ENCODE data around the gene TMEM82.

The TMEM82 gene

GRCh38 chr1:15777909-15778707 is 35.8 kb downstream of the TMEM82 start:
- no peak for DNase-seq (ENCODE audit: low read depth in 2 of 2, low spot score in 1 of 2)

GRCh38 chr1:15785683-15786082 is 43.4 kb downstream of the TMEM82 start:
- DNase-seq (ENCODE audit: low read depth in 2 of 2, low spot score in 1 of 2), result no peak

GRCh38 chr1:15786581-15786980 is 44.3 kb downstream of the TMEM82 start:
- DNase-seq (ENCODE audit: low read depth in 2 of 2, low spot score in 1 of 2), result no peak

DNA sequence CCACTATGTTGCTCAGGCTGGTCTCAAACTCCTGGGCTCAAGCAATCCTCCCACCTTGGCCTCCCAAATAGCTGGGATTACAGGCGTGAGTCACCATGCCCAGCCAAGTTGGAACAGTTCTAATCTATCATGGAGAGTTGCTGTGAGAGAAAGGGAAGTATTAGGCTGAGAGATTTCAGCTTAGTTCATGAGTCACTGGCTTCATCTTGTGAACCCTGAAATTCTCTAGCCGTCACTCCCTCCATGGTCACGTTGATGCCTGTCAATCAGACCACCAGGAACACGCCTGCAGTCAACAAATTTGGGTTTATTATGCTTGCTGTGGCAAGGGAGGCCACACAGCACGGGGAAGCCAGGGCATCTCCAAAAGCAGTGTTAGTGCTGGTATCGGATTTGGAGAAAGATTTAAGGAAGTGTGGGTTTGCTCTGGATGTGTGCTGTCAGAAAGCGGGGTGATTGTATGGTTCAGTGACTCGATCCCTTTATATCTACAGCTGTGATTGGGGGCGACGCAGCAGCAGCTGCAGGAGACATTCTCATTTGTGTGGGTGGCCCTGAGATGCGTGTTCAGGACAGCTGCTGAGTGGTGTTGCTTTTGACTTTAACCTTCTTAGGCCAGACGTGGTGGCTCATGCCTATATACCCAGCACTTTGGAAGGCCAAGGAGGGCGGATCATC is 46.5 kb downstream of the TMEM82 start:
- no peak for DNase-seq (ENCODE audit: low read depth in 2 of 2, low spot score in 1 of 2)

DNA sequence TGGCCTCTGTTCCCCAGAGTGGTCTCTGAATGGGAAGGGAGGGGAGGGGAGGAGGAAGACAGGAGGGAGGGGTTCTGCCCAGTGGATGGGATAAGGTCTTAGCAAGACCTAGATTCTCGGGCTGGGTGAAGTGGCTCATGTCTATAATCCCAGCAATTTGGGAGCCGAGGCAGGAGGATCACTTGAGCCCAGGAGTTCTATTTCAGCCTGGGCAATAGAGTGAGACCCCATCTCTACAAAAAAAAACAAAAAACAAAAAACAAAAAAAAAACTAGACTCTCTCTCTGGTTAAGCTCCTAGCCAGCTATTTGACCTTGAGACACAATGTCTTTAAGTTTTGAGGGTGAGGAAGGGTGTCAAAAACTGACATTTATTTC is 53.8 kb downstream of the TMEM82 start:
- no peak for DNase-seq (ENCODE audit: low read depth in 2 of 2, low spot score in 1 of 2)
